Measurements from ENCODE around the gene L3MBTL4.

Gene L3MBTL4

GRCh38 chr18:6327895-6328620 lies 86.7 kb downstream of the L3MBTL4 start:
- Mint-ChIP-seq H3K27me3 (no peaks in the 10 kb centered on the region), H3K36me3 (peaks cover 25 to 32% of the 10 kb centered on the region in 2 donors), H3K4me3 (no peak overlapping the region), H3K4me1 (peaks cover 5 to 9% of the 10 kb centered on the region in 2 donors), H3K9me3 (peaks cover 15% of the 10 kb centered on the region in 2 donors), H3K27ac (no peak overlapping the region)
- ATAC-seq (replicated peaks) (no peak), DNase-seq (no peak)

- Mint-ChIP-seq H3K36me3 (peaks cover 26 to 37% of the 10 kb centered on the region in 2 donors), H3K4me1 (peaks cover 5 to 9% of the 10 kb centered on the region in 2 donors), H3K9me3 (peaks cover 19 to 21% of the 10 kb centered on the region in 2 donors), H3K27me3 (no peaks in the 10 kb centered on the region), H3K4me3 (no peak overlapping the region), H3K27ac (no peak overlapping the region)
- DNase-seq (no peak), ATAC-seq (replicated peaks) (peak; percentile 61 to 63)
These were observed 87.2 kb downstream of the L3MBTL4 start for GRCh38 chr18:6327485-6327884.

- no peak for DNase-seq
- Mint-ChIP-seq H3K4me1 (peaks cover 5 to 9% of the 10 kb centered on the region in 2 donors), H3K4me3 (no peak overlapping the region), H3K9me3 (peaks cover 23 to 28% of the 10 kb centered on the region in 2 donors), H3K27ac (no peak overlapping the region), H3K27me3 (no peaks in the 10 kb centered on the region), H3K36me3 (peaks cover 33 to 43% of the 10 kb centered on the region in 2 donors)
- no peak for ATAC-seq (replicated peaks)
These were observed 88.1 kb downstream of the L3MBTL4 start for GRCh38 chr18:6326566-6326965.

GRCh38 chr18:6323319-6323889 lies 91.3 kb downstream of the L3MBTL4 start:
- no peak overlapping the region for H3K4me3 Mint-ChIP-seq
- DNase-seq, result no peak
- H3K27ac Mint-ChIP-seq, result no peak overlapping the region
- peaks cover 6 to 9% of the 10 kb centered on the region in 2 donors for H3K4me1 Mint-ChIP-seq
- ATAC-seq (replicated peaks), result no peak
- no peaks in the 10 kb centered on the region for H3K27me3 Mint-ChIP-seq
- H3K36me3 Mint-ChIP-seq, result peaks cover 35 to 59% of the 10 kb centered on the region in 2 donors
- peaks cover 35 to 44% of the 10 kb centered on the region in 2 donors for H3K9me3 Mint-ChIP-seq

- peaks cover 14 to 23% of the 10 kb centered on the region in 2 donors for H3K9me3 Mint-ChIP-seq
- no peak for DNase-seq
These were observed 99.0 kb downstream of the L3MBTL4 start for GRCh38 chr18:6315517-6316331.

GRCh38 chr18:6313415-6313814 lies 101.3 kb downstream of the L3MBTL4 start:
- Mint-ChIP-seq H3K9me3 (peaks cover 11 to 13% of the 10 kb centered on the region in 2 donors), H3K27me3 (no peaks in the 10 kb centered on the region), H3K36me3 (peaks cover 24 to 41% of the 10 kb centered on the region in 2 donors), H3K4me3 (no peak overlapping the region), H3K4me1 (peaks cover 0 to 3% of the 10 kb centered on the region in 2 donors), H3K27ac (no peak overlapping the region)
- no peak for ATAC-seq (replicated peaks)
- no peak for DNase-seq

More at GRCh38 chr18:6315517-6316331, 99.0 kb downstream of the L3MBTL4 start:
- Mint-ChIP-seq H3K4me3 (no peak overlapping the region), H3K27me3 (no peaks in the 10 kb centered on the region), H3K4me1 (peaks cover 0 to 3% of the 10 kb centered on the region in 2 donors), H3K36me3 (peaks cover 14 to 34% of the 10 kb centered on the region in 2 donors), H3K27ac (no peak overlapping the region)
- ATAC-seq (replicated peaks), result no peak

GRCh38 chr18:6311456-6312215 lies 103.1 kb downstream of the L3MBTL4 start:
- no peak for ATAC-seq (replicated peaks)
- Mint-ChIP-seq H3K27me3 (no peaks in the 10 kb centered on the region), H3K9me3 (peaks cover 10 to 11% of the 10 kb centered on the region in 2 donors), H3K36me3 (peaks cover 32 to 49% of the 10 kb centered on the region in 2 donors), H3K27ac (no peak overlapping the region), H3K4me3 (no peak overlapping the region), H3K4me1 (peaks cover 0 to 3% of the 10 kb centered on the region in 2 donors)
- DNase-seq, result no peak

- Mint-ChIP-seq H3K36me3 (peaks cover 34 to 52% of the 10 kb centered on the region in 2 donors), H3K4me3 (no peak overlapping the region), H3K27me3 (no peaks in the 10 kb centered on the region), H3K9me3 (peaks cover 10 to 11% of the 10 kb centered on the region in 2 donors), H3K27ac (no peak overlapping the region), H3K4me1 (peaks cover 0 to 3% of the 10 kb centered on the region in 2 donors)
- no peak for DNase-seq
- no peak for ATAC-seq (replicated peaks)
These were observed 104.0 kb downstream of the L3MBTL4 start for GRCh38 chr18:6310714-6311113.

GRCh38 chr18:6297875-6298274 lies 116.8 kb downstream of the L3MBTL4 start:
- ATAC-seq (replicated peaks) (no peak), DNase-seq (no peak)
- H3K4me1 Mint-ChIP-seq, result peaks cover 7 to 15% of the 10 kb centered on the region in 2 donors
- H3K27me3 Mint-ChIP-seq, result no peaks in the 10 kb centered on the region
- peaks cover 8 to 14% of the 10 kb centered on the region in 2 donors for H3K36me3 Mint-ChIP-seq
- no peak overlapping the region for H3K27ac Mint-ChIP-seq
- H3K9me3 Mint-ChIP-seq, result no peaks in the 10 kb centered on the region
- H3K4me3 Mint-ChIP-seq, result no peak overlapping the region

- H3K9me3 Mint-ChIP-seq, result no peaks in the 10 kb centered on the region
- no peak overlapping the region for H3K4me3 Mint-ChIP-seq
- H3K27ac Mint-ChIP-seq, result no peak overlapping the region
- DNase-seq (no peak), ATAC-seq (replicated peaks) (peak; percentile 51 to 55)
- no peaks in the 10 kb centered on the region for H3K27me3 Mint-ChIP-seq
- peaks cover 11 to 16% of the 10 kb centered on the region in 2 donors for H3K36me3 Mint-ChIP-seq
- peaks cover 14 to 32% of the 10 kb centered on the region in 2 donors for H3K4me1 Mint-ChIP-seq
These were observed 120.4 kb downstream of the L3MBTL4 start for GRCh38 chr18:6294148-6294784.

- no peak for ATAC-seq (replicated peaks)
- Mint-ChIP-seq H3K4me3 (no peak overlapping the region), H3K36me3 (peaks cover 10 to 15% of the 10 kb centered on the region in 2 donors)
These were observed 124.9 kb downstream of the L3MBTL4 start for GRCh38 chr18:6289843-6290242.

GRCh38 chr18:6286585-6286984 lies 128.1 kb downstream of the L3MBTL4 start:
- Mint-ChIP-seq H3K36me3 (peaks cover 24% of the 10 kb centered on the region in 2 donors), H3K27me3 (no peaks in the 10 kb centered on the region), H3K4me3 (no peak overlapping the region), H3K4me1 (peaks cover 10 to 25% of the 10 kb centered on the region in 2 donors), H3K27ac (no peak overlapping the region), H3K9me3 (no peaks in the 10 kb centered on the region)
- ATAC-seq (replicated peaks), result no peak
- no peak for DNase-seq

More at GRCh38 chr18:6289843-6290242, 124.9 kb downstream of the L3MBTL4 start:
- H3K4me1 Mint-ChIP-seq, result peaks cover 14 to 30% of the 10 kb centered on the region in 2 donors
- H3K9me3 Mint-ChIP-seq, result no peaks in the 10 kb centered on the region
- H3K27ac Mint-ChIP-seq, result no peak overlapping the region
- no peaks in the 10 kb centered on the region for H3K27me3 Mint-ChIP-seq
- no peak for DNase-seq

GRCh38 chr18:6284761-6285160 lies 129.9 kb downstream of the L3MBTL4 start:
- no peaks in the 10 kb centered on the region for H3K9me3 Mint-ChIP-seq
- H3K36me3 Mint-ChIP-seq, result peaks cover 27% of the 10 kb centered on the region in 2 donors
- no peak overlapping the region for H3K27ac Mint-ChIP-seq
- no peaks in the 10 kb centered on the region for H3K27me3 Mint-ChIP-seq
- ATAC-seq (replicated peaks) (no peak), DNase-seq (no peak)
- H3K4me1 Mint-ChIP-seq, result peaks cover 5 to 13% of the 10 kb centered on the region in 2 donors
- H3K4me3 Mint-ChIP-seq, result no peak overlapping the region

Measured in stimulated activated naive B cell treated with anti-CD40 and anti-IgM and Interleukin-4, amounts not matched to agents 10 μg/mL and 1 μg/mL and 100 μg/mL, for 72 hours (primary cell).